HG03469 (cell line): ENCODE results near the gene ARAP3.

ENCODE experiments used
- ATAC-seq: cut with Tn5 transposase; IDR thresholded peaks from one replicate; pipeline ENCODE4 v1.9.1; 2021; ENCODE audit warnings: mild to moderate bottlenecking, moderate library complexity, moderate number of reproducible peaks; ENCODE audit not compliant: unreplicated experiment

The ARAP3 gene

DNA sequence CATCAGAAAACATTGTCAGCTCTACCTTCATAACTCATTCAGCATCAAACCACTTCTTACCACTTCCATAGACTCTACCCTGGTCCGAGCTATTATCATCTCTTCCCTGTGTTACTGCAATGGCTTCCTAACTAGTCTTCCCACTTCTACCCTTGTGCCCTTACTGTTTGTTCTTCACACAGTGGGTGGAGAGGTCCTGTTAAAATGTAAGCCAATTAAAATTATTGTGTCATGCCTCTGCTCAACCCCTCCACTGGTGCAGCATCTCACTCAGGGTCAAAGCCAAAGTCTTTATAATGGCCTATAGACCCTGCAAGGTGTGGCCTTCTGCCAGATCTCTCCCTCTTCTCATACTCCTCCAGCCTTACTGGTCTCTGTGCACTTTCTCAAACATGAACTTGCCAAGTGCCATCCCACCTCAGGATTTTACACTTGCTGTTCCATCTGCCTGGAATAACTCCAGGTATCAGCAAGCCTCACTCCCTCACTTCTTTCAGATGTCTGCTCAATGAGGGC, 22.8 kb upstream of the ARAP3 start:
- no peak for ATAC-seq

DNA sequence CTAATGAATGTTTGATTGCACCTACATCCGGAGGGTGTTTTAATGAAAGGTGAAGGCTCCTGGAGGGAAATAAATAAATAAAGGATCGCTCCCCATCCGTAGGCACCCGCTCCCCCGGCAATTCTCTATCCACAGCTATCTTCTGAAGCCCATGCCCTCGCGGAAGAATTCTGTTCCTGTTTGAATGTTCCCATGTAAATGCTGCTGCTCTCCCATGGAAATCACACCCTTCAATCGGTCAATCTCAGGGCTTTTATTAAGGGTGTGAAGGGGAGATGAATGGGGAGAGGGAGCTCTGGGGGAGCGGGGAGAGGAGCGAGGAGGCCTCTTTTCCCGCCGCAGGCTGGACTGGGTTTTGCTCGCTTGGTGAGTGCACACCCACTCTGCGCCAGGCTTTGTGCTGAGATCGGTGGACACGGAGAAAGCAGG, 21.1 kb upstream of the ARAP3 start:
- ATAC-seq = no peak

DNA sequence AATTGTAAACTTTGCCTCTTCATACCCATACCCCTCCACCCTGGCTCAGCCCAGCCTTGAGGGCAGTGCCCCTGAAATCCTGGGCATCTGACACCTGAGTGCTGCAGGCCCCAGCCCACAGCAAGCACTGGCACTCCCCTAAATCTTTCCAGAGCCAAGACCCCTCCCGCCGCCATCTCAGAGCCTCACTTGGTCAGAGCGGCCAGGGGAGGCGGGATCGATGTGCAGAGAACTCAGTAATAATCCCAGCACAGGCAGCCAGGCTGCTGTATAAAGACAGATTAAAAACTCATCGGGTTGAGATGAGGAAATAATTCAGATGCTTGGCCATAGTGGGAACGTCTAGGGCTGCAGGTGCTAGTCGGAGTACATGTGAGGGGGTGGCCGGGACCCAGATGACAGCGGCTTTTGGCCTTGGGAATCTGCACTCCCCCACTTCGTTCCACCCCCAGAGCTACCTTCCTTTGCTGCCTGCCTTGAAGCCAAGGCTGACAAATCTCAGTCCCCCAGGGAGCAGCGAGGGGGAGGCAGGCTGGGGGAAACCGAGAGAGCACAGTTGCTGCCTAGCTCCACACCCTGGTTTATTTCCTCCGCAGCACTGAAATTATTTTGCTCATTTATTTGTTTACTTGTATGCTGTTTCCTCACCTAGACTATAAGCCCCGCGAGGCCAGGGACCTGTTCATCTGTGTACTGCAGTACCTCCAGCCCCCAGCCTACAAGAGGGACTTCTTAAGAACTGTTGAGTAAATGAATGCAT, 19.5 kb upstream of the ARAP3 start:
- no peak for ATAC-seq

DNA sequence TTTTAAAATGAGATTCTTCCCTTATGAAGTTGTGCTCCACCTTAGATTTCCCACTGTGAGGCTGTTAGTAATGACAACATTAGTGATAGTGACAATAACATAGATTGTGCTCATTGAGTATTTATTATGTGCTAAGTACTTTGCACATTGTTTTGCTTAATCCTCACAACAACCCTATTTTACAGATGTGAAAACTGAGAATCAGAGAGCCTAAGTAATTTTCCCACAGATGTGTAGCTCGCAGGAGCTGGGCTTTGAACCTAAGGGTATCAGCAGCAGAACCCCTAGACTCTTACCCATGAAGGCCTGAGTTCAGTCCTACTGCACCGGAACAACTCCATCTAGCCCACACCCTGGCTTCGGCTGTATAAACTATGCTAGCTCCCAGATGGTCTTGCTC, 15.6 kb upstream of the ARAP3 start:
- ATAC-seq = no peak

DNA sequence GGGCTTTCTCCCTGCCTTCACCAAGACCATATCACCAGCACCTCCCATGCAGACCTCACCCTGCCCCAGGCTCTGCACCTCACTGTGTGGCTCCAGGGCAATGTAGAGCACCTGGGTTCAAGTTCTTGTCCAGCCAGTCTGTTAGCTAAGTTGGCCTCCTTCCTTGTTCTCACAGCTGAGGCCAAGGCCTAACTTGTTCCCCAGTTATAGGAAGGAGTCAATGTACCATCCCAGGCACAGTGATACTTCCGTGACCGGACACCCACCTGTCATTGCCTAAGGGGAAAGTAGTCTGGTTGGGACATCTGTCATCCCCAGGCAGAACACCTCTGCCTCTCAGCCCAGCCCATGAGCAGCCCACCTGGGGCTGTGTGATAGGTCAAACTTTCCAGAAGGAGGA, 14.4 kb upstream of the ARAP3 start:
- no peak for ATAC-seq

DNA sequence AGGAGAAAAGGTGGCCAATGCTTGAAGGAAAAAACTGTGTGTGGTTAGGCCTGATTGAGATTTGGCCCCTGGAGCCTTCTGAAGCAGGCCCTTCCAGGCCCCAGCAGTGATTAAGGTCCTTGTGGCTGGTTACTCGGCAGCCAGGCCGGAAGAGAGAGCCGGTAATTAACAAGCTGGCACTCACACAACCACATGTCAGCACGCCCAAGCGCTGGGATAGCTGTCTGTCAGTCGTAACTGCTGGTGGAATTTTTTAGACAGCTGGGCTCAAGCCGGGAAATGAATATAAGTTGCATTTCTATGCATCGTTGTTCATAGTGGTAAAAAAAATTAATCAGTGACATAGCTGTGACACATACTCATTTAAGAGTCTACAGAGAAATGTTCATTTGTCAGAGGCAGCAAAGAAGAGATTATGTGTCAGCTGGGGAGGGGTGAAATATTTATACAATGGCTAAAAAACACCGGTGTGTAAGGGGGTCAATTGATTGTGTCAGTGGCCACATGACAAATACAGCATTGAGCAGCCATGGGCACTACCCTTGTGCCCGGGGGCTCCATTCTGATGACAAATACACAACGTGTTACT, 13.7 kb upstream of the ARAP3 start:
- ATAC-seq = no peak

DNA sequence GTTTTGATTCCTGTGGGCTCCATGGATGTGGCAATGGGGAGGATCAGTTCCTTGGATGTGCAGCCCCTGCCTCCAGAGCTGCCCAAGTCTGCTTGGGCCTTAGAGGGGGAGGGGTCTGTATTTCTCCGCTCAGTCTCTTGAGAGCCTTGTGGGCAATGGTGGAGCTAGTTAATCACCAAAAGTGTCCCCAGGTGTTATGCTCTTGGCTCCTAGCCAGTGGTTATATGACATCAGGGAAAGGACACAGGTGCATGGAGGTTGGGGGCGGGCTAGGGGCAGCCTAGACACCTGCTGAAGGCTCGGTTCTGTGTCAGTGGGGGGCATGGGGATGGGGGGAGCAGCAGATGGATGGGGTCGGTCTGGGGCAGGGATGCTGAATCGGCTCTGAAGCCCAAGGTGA, 12.4 kb upstream of the ARAP3 start:
- no peak for ATAC-seq

DNA sequence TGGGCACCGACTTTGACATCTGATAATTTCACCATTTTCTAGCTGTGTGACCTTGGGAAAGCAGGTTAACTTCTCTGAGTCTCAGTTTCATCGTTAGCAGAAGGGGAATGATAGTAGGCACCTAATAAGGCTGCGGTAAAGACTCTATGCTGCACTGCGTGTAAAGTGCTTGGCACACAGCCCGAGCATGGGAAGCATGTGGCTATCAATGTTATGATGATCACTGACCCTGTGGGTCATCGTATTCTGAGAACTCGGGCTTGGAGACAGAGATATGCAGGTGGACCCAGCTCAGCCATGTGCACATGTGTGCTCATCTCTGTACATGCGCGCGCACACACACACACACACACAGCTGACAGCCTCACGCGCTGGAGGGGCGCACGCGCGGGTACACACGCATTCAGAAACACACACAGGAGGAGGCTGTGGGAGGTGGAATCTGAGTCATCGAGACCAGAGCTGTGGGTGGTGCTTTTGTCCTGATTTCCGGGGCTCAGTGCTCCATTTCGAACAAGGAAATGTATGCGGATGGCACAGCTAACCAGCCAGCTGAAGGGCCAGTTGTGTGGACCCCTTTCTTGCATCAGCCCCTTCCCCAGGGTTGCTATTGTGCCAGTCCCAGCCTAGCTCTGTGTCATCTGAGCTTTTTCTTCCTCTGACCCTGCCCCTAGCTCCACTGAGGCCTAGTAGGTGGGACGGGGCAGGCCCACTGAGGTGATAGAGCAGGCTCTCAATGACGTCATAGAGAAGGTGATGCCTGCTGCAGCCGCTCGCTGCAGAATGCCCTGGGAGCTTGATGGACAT, 11.1 kb upstream of the ARAP3 start:
- no peak for ATAC-seq

DNA sequence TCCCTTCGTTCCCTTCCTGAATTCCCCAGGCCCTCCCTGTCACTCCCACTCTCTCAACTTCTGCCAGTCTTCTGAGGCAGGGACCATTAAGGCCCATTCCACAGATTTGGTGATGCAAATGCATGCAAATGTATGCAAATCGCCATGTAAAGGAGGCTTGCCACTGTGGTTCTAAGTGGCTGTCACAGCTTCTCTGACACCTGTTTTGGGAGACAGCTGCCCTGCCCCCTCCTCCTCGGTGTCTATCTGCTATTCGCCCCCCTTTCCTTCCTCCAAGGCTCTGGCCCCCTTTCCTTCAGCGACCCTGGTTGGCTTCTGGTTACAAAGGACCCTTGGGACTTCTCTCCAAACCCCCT, 10.5 kb upstream of the ARAP3 start:
- ATAC-seq = no peak

DNA sequence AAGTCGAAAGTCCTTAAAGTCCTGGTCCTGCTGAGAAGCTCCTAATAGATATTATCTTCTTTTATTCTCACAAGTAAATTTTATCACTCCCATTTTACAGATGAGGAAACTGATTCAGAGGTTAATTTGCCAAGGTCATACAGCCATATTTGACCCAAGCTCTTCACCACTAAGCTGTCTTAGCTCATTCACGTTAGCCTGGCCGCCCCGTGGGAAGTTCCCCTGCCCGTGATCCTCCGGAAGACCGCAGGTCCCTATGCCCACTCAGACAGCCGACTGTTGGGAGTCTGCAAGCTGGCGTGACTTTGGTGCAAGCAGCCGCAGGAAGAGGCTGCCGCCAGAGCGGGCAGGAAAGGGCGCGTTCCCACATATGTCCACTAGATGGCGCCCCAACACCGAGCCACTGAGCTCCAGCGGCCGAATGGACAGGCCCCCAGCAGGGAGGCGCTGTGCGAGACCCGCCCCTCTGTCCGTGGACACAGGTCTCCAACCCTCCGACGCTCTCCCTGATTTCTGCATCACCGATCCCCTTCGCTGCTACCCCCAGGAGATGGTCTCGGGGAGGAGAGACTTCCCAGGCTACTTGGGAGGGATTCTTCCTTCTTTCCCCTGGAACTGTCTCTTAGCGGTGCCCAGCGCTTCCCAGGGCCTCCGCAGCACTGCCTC, 10.0 kb upstream of the ARAP3 start:
- ATAC-seq = no peak

DNA sequence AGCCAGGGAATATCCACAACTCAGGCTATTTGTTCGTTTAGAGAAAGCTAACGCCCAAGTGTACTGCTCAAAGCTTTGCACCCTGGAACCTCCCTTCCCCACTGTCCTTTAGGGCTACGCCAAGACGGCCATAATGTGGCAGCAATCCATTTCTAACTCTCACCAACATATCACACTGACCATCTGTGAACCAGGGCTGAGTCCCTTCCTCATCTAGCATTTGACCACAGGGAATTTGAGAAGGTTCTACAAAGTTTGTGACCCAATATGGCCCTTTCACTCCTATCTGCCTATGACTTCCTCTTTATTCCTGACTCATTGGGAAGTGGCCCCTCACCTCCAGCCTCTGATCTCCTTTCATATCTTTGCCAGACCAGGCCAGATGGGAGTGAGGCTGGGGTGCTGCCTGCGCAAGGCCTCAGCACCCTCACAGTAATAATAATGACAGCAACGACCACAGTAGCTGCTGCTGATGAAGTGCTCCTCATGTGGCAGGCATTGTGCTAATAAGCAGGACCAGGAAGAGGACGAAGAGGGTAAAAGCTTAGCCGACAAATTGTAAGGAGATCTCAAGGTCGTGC, 9.3 kb upstream of the ARAP3 start:
- ATAC-seq = no peak

DNA sequence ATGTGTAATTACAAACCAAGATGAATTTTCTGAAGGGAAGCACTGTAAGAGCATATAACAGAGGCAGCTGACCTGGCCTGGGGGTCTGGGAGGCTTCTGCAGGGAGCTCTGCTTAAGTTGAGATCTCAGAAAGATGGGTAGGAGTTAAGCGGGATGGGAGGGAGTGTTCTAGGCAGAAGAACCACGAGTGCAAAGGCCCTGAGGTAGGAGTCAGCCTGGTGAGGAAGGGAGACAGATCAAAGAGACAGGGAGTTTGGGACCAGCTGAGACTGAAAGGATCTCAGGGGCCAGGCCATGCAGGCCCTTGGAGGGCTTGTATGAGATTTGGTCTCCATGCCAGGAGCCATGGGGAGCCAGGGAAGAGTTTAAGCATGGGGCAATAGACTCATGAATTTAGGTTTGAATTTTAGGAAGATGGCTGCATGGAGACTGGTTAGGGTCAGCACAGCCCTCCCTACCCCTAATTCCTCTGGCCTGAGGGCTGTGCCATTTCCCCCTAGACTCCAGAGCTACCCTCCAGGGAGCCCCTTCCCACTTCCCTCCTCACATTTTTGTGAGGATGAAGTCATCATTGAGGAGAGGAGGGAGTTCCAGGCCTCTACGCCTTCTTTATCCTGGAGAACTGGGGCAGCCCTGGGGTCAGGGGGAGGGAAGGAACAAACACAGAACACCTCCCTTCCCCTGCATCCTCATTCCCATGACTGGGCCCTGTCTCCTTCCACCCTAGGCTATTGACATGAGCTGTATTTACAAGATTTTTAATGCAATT, 4.8 kb upstream of the ARAP3 start:
- ATAC-seq = no peak

DNA sequence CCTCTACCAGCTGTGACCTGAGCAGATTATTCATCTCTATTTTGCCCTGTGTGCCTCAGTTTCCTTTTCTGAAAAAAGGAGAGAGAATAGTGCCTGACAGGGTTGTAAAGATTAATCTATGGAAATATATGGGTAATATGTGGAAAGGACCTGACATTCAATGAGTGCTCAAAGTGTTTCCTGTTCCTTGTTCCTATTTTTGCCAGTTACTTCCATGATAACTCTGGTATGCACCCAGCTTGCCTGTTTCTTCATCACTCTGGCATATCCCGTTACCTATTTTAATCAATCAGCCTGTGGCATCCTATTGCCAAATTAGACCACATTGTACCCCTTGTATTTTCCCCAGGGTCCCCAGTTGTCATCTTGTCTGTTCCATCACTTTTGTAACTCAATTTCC, 3.6 kb upstream of the ARAP3 start:
- ATAC-seq = no peak

DNA sequence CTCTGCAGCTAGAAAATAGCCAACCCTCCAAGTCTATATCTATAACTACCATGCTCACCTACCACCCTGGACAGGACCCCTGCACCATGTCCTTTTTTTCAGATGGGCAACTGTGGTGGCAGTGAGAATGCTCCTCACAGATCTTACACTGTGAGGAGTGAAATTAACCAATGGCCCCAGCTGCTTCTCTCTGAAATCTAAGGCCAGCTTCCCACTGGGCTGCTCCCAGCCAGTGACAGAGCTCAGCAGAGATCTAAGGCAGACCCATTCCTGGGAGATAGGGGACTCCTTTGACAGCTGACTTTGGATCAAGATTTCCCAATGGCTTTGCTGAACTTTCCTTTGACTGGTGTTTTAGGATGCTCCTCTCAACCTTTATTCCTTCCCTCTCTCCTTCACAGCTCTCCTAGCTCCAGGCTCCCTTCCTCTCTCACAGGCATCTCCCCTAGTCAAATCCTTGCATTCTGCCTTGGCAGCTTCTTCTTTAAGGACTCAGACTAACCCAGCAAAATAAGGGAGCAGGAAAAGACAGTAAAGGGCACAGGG, 1.6 kb upstream of the ARAP3 start:
- no peak for ATAC-seq

DNA sequence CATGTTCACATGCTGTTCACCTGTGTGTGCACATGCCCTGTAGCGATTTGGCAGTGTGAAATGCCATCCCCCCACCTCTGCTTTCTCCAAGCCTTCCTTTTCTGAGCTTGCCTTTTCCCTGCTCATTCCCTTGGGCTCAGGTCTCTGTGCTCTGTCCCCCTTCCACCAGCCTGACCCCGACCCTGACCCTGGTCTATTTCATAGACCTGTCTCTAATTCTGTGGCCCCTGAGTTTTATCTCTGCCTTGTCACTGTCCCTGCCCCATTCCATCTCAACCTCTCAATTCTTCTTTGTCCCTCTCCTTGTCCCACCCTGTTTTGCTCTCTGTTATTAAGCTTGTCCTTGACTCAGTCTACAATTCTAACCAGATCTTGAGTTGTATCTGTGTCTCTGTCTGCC, 735 bp downstream of the ARAP3 start:
- no peak for ATAC-seq

DNA sequence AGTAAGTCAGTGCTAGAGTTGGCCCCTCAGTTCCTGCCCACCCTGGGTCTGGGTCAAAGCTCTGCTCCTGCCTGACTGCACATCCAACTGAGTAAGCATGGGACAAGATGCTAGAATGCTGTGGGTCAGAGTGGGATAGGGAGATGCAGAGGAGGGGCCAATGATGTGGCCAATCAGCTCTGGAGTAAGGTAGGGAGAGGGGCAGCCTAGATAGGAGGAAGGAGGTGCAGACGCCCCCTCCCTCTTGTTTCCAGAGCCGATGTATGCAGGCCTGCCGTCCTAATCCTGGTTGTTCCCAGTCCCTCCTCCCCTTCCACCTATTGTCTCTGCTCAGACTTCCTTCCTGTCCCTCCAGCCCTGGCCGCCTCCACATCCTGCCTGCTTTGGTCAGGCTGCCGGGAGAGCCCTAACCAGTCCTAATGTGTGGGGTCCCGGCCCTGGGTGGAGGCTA, 1.3 kb downstream of the ARAP3 start:
- ATAC-seq = no peak

DNA sequence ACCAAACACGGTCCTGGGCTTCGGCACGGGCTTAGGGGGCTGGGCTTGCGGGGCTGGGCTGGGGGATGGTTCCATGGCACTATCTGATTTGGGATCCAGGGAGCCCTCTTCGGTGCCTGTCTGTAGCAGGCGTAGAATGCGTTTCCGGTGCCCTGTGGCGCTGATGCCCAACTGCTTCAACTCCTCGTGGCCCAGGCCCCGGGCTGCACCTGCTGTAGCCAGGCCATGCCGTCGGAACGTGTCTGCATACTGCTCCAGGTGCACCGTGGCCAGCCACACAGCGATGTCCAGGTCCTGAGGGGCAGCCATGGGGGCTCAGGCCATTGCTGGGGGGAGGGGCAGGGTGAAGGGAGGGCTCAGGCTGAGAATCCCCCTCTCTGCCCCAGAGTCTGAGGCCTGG, 1.9 kb downstream of the ARAP3 start:
- no peak for ATAC-seq

DNA sequence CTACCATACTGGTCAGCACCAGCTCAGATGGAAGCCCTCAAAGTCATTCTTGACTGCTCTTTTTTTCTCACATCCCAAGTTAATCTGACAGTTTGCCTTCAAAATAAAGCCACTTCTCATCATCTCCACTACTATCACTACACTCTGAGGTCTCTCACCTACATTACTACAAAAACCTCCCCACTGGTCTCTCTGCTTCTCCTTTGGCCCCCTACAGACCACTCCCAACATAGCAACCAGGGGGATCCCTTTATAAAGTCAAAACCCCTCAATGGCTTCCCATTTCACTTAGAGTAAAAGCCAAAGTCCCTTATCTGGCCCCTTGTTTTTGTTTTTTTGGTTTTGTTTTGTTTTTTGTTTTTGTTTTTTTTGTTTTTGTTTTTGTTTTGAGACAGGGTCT, 4.6 kb downstream of the ARAP3 start:
- no peak for ATAC-seq

DNA sequence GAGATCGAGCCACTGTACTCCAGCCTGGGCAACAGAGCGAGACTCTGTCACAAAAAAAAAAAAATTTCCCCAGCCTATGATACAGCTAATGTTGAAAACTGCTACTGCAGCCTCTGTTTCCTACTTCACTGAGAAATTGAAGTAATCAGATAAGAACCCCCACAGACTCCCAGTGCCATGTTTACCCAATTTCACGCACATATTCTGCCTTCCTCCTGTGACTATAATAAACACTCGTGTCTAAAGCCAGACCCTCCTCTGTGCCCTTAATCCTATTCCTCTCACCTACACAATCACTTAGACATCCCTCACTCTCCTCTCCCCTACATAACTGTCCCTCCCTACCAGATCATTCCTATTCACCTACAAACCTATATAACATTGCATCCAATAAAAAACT, 6.4 kb downstream of the ARAP3 start:
- no peak for ATAC-seq

DNA sequence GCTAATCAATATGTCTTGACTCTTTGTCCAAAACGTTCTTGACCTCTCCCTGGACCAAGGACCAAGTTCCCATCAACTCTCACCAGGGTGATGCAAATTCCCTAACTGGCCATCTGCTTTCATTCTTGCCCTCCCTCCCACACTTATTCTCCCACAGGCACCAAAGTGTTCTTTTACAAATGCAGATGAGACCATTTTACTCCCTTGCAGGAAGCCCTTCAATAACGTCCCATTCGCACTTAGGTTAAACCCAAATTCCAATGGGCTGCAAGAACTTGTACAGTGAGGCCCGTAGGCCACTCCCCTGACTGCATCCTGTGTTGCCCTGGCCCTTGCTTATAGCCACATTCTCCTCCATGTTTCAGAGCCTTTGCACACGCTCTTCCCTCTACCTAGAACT, 7.3 kb downstream of the ARAP3 start:
- no peak for ATAC-seq
